GM21423 (cell line): ENCODE measurements around the gene ZC3H10.
"Not testable (repeated sequence)": the region's sequence is repeated elsewhere in the genome, so short reads cannot be mapped to it uniquely, and the experiment has no call there.

Experiments used
- ATAC-seq: cut with Tn5 transposase; IDR thresholded peaks from one replicate; pipeline ENCODE4 v1.9.1; 2021; ENCODE audit warnings: mild to moderate bottlenecking, moderate library complexity; ENCODE audit not compliant: unreplicated experiment

Gene ZC3H10

GRCh38 chr12:56152756-56153677 is 35.0 kb downstream of the ZC3H10 start:
- no peak for ATAC-seq

GRCh38 chr12:56153678-56154065 is 35.6 kb downstream of the ZC3H10 start:
- ATAC-seq: no peak

- ATAC-seq: no peak
Measured at GRCh38 chr12:56154246-56154771, 36.2 kb downstream of the ZC3H10 start.

GRCh38 chr12:56154818-56155217 is 36.8 kb downstream of the ZC3H10 start:
- ATAC-seq: no peak

- no peak for ATAC-seq
Measured at GRCh38 chr12:56155256-56155845, 37.3 kb downstream of the ZC3H10 start.

GRCh38 chr12:56156464-56157200 is 38.6 kb downstream of the ZC3H10 start:
- ATAC-seq: not testable (repeated sequence)

GRCh38 chr12:56157201-56158028 is 39.3 kb downstream of the ZC3H10 start:
- ATAC-seq: peak; percentile 26

- ATAC-seq: peak; percentile 80
Measured at GRCh38 chr12:56158029-56158925, 40.2 kb downstream of the ZC3H10 start, which contains the start of gene MYL6. MYL6 (plus strand) TSS chr12:56158359; CDS start chr12:56158402, 43 bp downstream.

GRCh38 chr12:56158926-56159461 is 40.9 kb downstream of the ZC3H10 start:
- ATAC-seq: no peak

GRCh38 chr12:56159482-56160192 is 41.6 kb downstream of the ZC3H10 start:
- ATAC-seq: no peak

- ATAC-seq: no peak
Measured at GRCh38 chr12:56160193-56160763, 42.2 kb downstream of the ZC3H10 start.

- ATAC-seq: no peak
Measured at GRCh38 chr12:56160894-56161689, 43.0 kb downstream of the ZC3H10 start.

GRCh38 chr12:56161690-56162351 is 43.8 kb downstream of the ZC3H10 start:
- no peak for ATAC-seq

- ATAC-seq: no peak
Measured at GRCh38 chr12:56162468-56163290, 44.6 kb downstream of the ZC3H10 start.

- ATAC-seq: no peak
Measured at GRCh38 chr12:56163533-56164344, 45.7 kb downstream of the ZC3H10 start.
